Thyroid gland (tissue), 4 donors: Measurements from ENCODE around the gene CNOT11.

Experiments
- POLR2A ChIP-seq, 2 donors: fragments of 450-650 bp; IDR thresholded peaks; one replicate each; pipeline ENCODE4 v1.6.1; 2017; ENCODE audit warnings: antibody characterized with exemption in 2 of 2, mild to moderate bottlenecking in 2 of 2, moderate library complexity in 1 of 2
- TF ChIP-seq, protein P1 (sequence below), 6 experiments: fragments of 200-600 bp in 3 of 6; fragments of 450-650 bp in 3 of 6; sonication (generic) in 3 of 6; IDR thresholded peaks; one replicate each; pipeline ENCODE4 v1.5.1; 2016 to 2019; ENCODE audit warnings: antibody characterized with exemption in 6 of 6, mild to moderate bottlenecking in 2 of 6, inconsistent platforms in 1 of 6, moderate library complexity in 1 of 6

DNA sequence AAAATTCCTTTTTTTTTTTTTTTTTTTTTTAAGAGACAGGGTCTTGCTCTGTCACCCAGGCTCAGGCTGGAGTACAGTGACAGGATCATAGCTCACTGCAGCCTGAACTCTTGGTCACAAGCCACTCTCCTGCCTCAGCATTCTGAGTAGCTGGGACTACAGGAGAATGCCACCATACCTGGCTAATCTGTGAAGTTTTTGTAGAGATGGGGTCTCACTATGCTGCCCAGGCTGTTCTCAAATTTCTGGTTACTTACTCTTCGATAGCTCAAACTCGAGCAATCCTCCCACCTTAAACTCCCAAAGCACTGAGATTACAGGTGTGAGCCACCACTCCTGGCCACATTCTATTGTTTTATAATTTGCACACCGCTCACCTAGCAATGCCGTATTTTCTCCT is 28.8 kb downstream of the CNOT11 start:
- TF ChIP-seq, protein P1, sequence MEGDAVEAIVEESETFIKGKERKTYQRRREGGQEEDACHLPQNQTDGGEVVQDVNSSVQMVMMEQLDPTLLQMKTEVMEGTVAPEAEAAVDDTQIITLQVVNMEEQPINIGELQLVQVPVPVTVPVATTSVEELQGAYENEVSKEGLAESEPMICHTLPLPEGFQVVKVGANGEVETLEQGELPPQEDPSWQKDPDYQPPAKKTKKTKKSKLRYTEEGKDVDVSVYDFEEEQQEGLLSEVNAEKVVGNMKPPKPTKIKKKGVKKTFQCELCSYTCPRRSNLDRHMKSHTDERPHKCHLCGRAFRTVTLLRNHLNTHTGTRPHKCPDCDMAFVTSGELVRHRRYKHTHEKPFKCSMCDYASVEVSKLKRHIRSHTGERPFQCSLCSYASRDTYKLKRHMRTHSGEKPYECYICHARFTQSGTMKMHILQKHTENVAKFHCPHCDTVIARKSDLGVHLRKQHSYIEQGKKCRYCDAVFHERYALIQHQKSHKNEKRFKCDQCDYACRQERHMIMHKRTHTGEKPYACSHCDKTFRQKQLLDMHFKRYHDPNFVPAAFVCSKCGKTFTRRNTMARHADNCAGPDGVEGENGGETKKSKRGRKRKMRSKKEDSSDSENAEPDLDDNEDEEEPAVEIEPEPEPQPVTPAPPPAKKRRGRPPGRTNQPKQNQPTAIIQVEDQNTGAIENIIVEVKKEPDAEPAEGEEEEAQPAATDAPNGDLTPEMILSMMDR (IDR thresholded peaks at IDR 0.05): no peak
- TF ChIP-seq POLR2A (IDR thresholded peaks at IDR 0.05): no peak
